ENCODE data around the gene PALD1. TPM values are rescaled to one million over a fixed set of nuclear protein-coding genes. Genes with fewer than 3 reads are reported as not detected.

Gene PALD1
- total and polyA plus RNA-seq, 2 of the 4 experiments (the other 2 are of a cell fraction) = 0.12 to 0.18 TPM

- dilution Hi-C loops (cut with HindIII; ENCODE audit: low sequenced_read_pairs, unreplicated experiment) = no loop called here
- WGBS, 2 experiments (ENCODE audit: extremely low coverage in 2 of 2, insufficient read length in 1 of 2) = 100% methylated on average over 1 of the region's 8 CpGs; no CpG with 5 or more reads in 1 of the 2 experiments
- no peak overlapping the region for H3K9ac ChIP-seq (ENCODE audit: low read depth, low read length)
Measured at GRCh38 chr10:70587045-70587658, 108.6 kb downstream of the PALD1 start.

More at GRCh38 chr10:70587045-70587658, 108.6 kb downstream of the PALD1 start:
- ChIA-PET POLR2A (ENCODE audit: unreplicated experiment) (no interaction called here), CTCF (no interaction called here)
- no peak overlapping the region for H2BK5ac ChIP-seq (ENCODE audit: low read depth, low read length, poor library complexity, severe bottlenecking)
- no peaks in the 10 kb centered on the region for H3K36me3 ChIP-seq (ENCODE audit: control insufficient read depth, insufficient read depth, low read length)
- TF ChIP-seq USF2 (IDR thresholded peaks at IDR 0.05; ENCODE audit: low read depth, low read length) (no peak), NFE2L2 (IDR thresholded peaks at IDR 0.05; ENCODE audit: low read depth, low read length) (no peak), BHLHE40 (IDR thresholded peaks at IDR 0.05; ENCODE audit: low read depth, low read length) (no peak), CHD1 (IDR thresholded peaks at IDR 0.05; ENCODE audit: low read depth, low read length) (no peak), CTCF (conservative IDR thresholded peaks at IDR 0.05; ENCODE audit: low read depth, low read length) (no peak), RCOR1 (IDR thresholded peaks at IDR 0.05; ENCODE audit: insufficient replicate concordance, low read length) (no peak), CEBPB (IDR thresholded peaks at IDR 0.05; ENCODE audit: low read depth, low read length) (no peak), MXI1 (IDR thresholded peaks at IDR 0.05; ENCODE audit: borderline replicate concordance, low read depth, low read length) (no peak), MAFK (IDR thresholded peaks at IDR 0.05; ENCODE audit: low read depth, low read length) (no peak), POLR2A (IDR thresholded peaks at IDR 0.05; ENCODE audit: low read depth, low read length) (no peak), MAZ (IDR thresholded peaks at IDR 0.05; ENCODE audit: borderline replicate concordance, low read depth, low read length) (no peak), RFX5 (IDR thresholded peaks at IDR 0.05; ENCODE audit: low read depth, low read length) (no peak)
- TF ChIP-seq, protein P1, sequence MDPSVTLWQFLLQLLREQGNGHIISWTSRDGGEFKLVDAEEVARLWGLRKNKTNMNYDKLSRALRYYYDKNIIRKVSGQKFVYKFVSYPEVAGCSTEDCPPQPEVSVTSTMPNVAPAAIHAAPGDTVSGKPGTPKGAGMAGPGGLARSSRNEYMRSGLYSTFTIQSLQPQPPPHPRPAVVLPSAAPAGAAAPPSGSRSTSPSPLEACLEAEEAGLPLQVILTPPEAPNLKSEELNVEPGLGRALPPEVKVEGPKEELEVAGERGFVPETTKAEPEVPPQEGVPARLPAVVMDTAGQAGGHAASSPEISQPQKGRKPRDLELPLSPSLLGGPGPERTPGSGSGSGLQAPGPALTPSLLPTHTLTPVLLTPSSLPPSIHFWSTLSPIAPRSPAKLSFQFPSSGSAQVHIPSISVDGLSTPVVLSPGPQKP (IDR thresholded peaks at IDR 0.05; ENCODE audit: borderline replicate concordance, low read depth, low read length) = no peak
- no peak overlapping the region for H3K27ac ChIP-seq (ENCODE audit: insufficient read depth, low read length)
- H3K79me1 ChIP-seq (ENCODE audit: low read depth in 1 of 2, low read length in 2 of 2) = no peaks in the 10 kb centered on the region
- H2BK20ac ChIP-seq (ENCODE audit: low read depth, low read length) = no peak overlapping the region
- H3K9me3 ChIP-seq (ENCODE audit: control insufficient read depth, insufficient read depth, low read length) = no peaks in the 10 kb centered on the region
- intact Hi-C loops (cut with micrococcal nuclease) = no loop called here
- H4K20me1 ChIP-seq (ENCODE audit: insufficient read depth, low read length) = no peaks in the 10 kb centered on the region
- H4K8ac ChIP-seq (ENCODE audit: low read depth in 2 of 2, low read length in 2 of 2) = no peak overlapping the region
- H3K23ac ChIP-seq (ENCODE audit: low read depth, low read length) = no peak overlapping the region
- H2BK15ac ChIP-seq (ENCODE audit: low read depth, low read length) = no peak overlapping the region
- no peak overlapping the region for H2AFZ ChIP-seq (replicated peaks; ENCODE audit: low read length, poor library complexity)
- H2AK9ac ChIP-seq (replicated peaks; ENCODE audit: low read depth, low read length, poor library complexity) = no peak overlapping the region
- H3K4me1 ChIP-seq (ENCODE audit: control insufficient read depth, insufficient read depth, low read length) = peaks cover 3% of the 10 kb centered on the region; the same call in 1 of the 2 replicates
- H3K9me1 ChIP-seq (ENCODE audit: insufficient read depth, low read length) = 0 out of 2 replicates have a peak, but pooled peaks cover 3% of the 10 kb centered on the region
- no peak overlapping the region for H4K5ac ChIP-seq (ENCODE audit: low read depth, low read length)
- H3K4me2 ChIP-seq (ENCODE audit: low read depth, low read length) = no peak overlapping the region
- DNase-seq (no peak), ATAC-seq (ENCODE audit: low read depth) (no peak)
- no peak overlapping the region for H2AK5ac ChIP-seq (ENCODE audit: low read depth, low read length)
- in situ Hi-C loops (cut with MboI; ENCODE audit: low sequenced_read_pairs) = no loop called here
- no peak overlapping the region for H3K4ac ChIP-seq (ENCODE audit: low read depth, low read length)
- H3K27me3 ChIP-seq (ENCODE audit: control insufficient read depth, insufficient read depth, low read length) = peaks cover 37% of the 10 kb centered on the region
- BruUV-seq (replicated peaks) = no TSS peak
- H4K91ac ChIP-seq (ENCODE audit: insufficient read depth, low read depth, low read length) = no peak overlapping the region
- no peak overlapping the region for H3K56ac ChIP-seq (ENCODE audit: extremely low read depth, insufficient read depth, low read length)
- no peak overlapping the region for H3K18ac ChIP-seq (ENCODE audit: low read depth, low read length)
- no peak overlapping the region for H3K14ac ChIP-seq (replicated peaks; ENCODE audit: low read depth, low read length)
- no peak overlapping the region for H2BK120ac ChIP-seq (ENCODE audit: low read depth, low read length)
- H3K4me3 ChIP-seq (ENCODE audit: insufficient read depth, low read depth, low read length) = no peak overlapping the region

Data from IMR-90 (cell line).